ELR (cell line): ENCODE results near the gene PTPN9.
"Not testable (repeated sequence)": the region's sequence is repeated elsewhere in the genome, so short reads cannot be mapped to it uniquely, and the experiment has no call there.

Experiments used
- DNase-seq: peaks from one replicate; pipeline ENCODE4 v3.0.0-alpha.2; 2015; ENCODE audit warnings: low read depth

Gene PTPN9

GRCh38 chr15:75578948-75579920 lies at the start of gene PTPN9:
PTPN9 (minus strand) TSS chr15:75579315; CDS start chr15:75578776, 539 bp downstream.
- DNase-seq: peak; percentile 85

GRCh38 chr15:75625542-75626347 lies 46.6 kb upstream of the PTPN9 start, which contains the start of gene SNUPN:
SNUPN (minus strand) TSS chr15:75625725; CDS start chr15:75621051, 4,674 bp downstream.
- peak; percentile 92 for DNase-seq

GRCh38 chr15:75622505-75622904 lies 43.4 kb upstream of the PTPN9 start:
- no peak for DNase-seq

- DNase-seq: peak; percentile 88
These were observed 41.8 kb upstream of the PTPN9 start for GRCh38 chr15:75620841-75621391.

- peak; percentile 44 for DNase-seq
These were observed 41.1 kb upstream of the PTPN9 start for GRCh38 chr15:75620058-75620820.

GRCh38 chr15:75616766-75617165 lies 37.7 kb upstream of the PTPN9 start:
- DNase-seq: no peak

GRCh38 chr15:75606711-75607699 lies 27.9 kb upstream of the PTPN9 start:
- DNase-seq: peak; percentile 20

GRCh38 chr15:75606026-75606425 lies 26.9 kb upstream of the PTPN9 start:
- no peak for DNase-seq

- DNase-seq: no peak
These were observed 20.3 kb upstream of the PTPN9 start for GRCh38 chr15:75599401-75599800.

GRCh38 chr15:75598361-75598760 lies 19.2 kb upstream of the PTPN9 start:
- no peak for DNase-seq

GRCh38 chr15:75597667-75598341 lies 18.7 kb upstream of the PTPN9 start:
- peak; percentile 43 for DNase-seq

GRCh38 chr15:75596703-75597345 lies 17.7 kb upstream of the PTPN9 start:
- DNase-seq: no peak

GRCh38 chr15:75594276-75594675 lies 15.2 kb upstream of the PTPN9 start:
- DNase-seq: no peak

GRCh38 chr15:75591655-75592364 lies 12.7 kb upstream of the PTPN9 start:
- no peak for DNase-seq

GRCh38 chr15:75590239-75590638 lies 11.1 kb upstream of the PTPN9 start:
- no peak for DNase-seq

GRCh38 chr15:75589071-75589470 lies 10.0 kb upstream of the PTPN9 start:
- DNase-seq: no peak

GRCh38 chr15:75586422-75586821 lies 7.3 kb upstream of the PTPN9 start:
- not testable (repeated sequence) for DNase-seq

GRCh38 chr15:75584121-75584520 lies 5.0 kb upstream of the PTPN9 start:
- DNase-seq: no peak

- no peak for DNase-seq
These were observed 4.6 kb upstream of the PTPN9 start for GRCh38 chr15:75583701-75584100.
